ENCODE data around the gene TVP23C.

DNA sequence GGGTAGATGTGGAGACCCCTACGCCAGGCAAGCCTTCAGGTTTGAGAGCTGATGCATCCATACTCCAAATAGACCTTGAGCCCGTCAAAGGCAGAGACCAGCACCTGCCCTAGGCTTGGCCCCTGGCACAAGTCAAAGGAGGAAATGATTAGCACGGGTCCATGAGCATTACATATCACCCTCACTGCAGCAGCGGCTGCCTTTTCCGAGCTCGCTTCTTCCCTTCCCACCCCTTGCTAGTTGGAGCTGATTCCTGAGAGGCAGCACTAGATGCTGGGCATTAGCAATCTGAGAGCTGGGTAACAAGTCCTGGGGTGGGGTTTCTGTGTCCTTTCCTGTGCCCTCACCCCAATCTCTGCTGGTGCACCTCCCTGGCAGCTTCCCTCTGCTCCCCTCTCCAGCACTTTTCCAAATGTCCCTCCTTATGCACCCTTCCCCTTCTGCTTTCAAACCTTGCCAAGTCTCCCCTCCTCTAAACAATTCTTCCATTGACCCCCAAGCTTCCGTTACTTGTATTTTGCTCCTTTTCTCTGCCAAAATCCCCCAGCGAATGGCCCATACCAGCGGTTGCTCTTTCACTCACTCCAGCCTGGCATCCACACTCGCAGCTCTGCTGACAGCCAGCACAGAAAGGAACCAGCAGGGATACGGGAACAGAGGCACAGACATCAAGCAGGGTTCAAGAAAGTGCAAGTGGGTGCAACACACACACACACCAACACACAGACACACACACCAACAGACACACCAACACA, 98.9 kb downstream of the TVP23C start:
- TF ChIP-seq CTCF (conservative IDR thresholded peaks at IDR 0.05; ENCODE audit: low read length) (no peak), EZH2phosphoT487 (IDR thresholded peaks at IDR 0.05; ENCODE audit: borderline replicate concordance, low read depth, low read length) (no peak)
